ENCODE measurements around the gene EEFSEC.

DNA sequence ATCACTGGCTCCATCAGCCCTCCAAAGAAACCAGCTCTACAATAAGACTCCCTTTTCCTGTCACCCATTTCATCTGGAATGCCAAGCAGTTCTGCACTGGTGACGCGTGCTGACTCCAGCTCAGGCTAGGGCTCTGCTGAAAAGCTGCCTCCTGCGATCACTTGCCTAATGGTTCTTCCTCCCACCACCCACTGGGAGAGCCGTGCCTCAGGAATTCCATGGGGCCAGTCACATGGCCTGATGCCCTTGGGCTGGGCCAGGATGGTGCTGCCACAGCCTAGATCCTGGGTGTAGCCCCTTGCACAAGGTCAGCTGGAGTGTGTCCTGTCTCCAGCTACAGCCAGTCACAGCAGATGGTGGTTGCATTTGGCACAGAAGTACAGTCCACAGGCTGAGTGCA, 214.5 kb downstream of the EEFSEC start:
- TF ChIP-seq EZH2 (IDR thresholded peaks at IDR 0.05; ENCODE audit: insufficient read depth, poor library complexity, severe bottlenecking) (no peak), EZH2phosphoT487 (IDR thresholded peaks at IDR 0.05; ENCODE audit: insufficient read depth, low read depth) (no peak)

Measured in GM23248 (cell line).